T47D (cell line): Measurements from ENCODE around the gene PCDHGA2.
A peak's percentile ranks its signal among the peaks of the same experiment; 100 is the strongest.
"Not testable (repeated sequence)": the region's sequence is repeated elsewhere in the genome, so short reads cannot be mapped to it uniquely, and the experiment has no call there.

Source experiments
- DNase-seq, 2 experiments: peaks; one replicate each; pipeline versions ENCODE4 v3.0.0 to v3.0.0-alpha.2; 2011 to 2012; ENCODE audit warnings: low read depth in 1 of 2, low spot score in 1 of 2
- JUND ChIP-seq: IDR thresholded peaks from 2 replicates; pipeline ENCODE4 v1.6.1; 2012; ENCODE audit warnings: low read depth
- in situ Hi-C: cut with HindIII; loops from 2 replicates; pipeline ENCODE4 v1.10.0; 2016; ENCODE audit warnings: low sequenced_read_pairs, low pct_unique_long_range_greater_than_20kb

The PCDHGA2 gene

DNA sequence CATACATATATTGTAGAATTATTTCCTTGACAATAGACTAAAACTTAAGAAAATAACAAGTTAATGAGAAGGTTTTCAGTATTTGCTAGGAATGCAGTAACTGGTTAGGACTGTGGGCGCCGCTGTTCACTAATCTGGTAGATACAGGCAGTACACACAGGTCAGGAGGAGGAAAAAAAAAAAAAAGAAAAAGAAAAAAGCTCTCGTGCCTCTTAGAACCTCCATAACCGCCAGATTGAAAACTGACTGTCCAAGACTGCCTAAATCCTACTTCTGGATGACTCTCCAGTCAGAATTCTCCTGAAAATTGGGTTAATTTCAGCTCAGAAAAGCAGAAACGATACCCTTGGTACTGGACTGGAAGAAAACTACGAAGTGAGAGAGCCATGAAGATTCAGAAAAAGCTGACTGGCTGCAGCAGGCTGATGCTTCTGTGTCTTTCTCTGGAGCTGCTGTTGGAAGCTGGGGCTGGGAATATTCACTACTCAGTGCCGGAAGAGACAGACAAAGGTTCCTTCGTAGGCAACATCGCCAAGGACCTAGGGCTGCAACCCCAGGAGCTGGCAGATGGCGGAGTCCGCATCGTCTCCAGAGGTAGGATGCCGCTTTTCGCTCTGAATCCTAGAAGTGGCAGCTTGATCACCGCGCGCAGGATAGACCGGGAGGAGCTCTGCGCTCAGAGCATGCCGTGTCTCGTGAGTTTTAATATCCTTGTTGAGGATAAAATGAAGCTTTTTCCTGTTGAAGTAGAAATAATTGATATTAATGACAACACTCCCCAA lies 8.1 kb upstream of the PCDHGA2 start, which contains the start of gene PCDHGA1:
TSS of gene PCDHGA1 (plus strand) at position 216 of the 782 bp plus-strand sequence.
- in situ Hi-C loops: no loop called here

DNA sequence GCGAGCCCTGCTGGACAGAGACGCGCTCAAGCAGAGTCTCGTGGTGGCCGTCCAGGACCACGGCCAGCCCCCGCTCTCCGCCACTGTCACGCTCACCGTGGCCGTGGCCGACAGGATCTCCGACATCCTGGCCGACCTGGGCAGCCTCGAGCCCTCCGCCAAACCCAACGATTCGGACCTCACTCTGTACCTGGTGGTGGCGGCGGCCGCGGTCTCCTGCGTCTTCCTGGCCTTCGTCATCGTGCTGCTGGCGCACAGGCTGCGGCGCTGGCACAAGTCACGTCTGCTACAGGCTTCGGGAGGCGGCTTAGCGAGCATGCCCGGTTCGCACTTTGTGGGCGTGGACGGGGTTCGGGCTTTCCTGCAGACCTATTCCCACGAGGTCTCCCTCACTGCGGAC lies 6.0 kb upstream of the PCDHGA2 start:
- in situ Hi-C loops, DNase-seq: not testable (repeated sequence)

More for the DNA sequence above, 8.1 kb upstream of the PCDHGA2 start, which contains the start of gene PCDHGA1:
- no peak for TF ChIP-seq JUND
- DNase-seq: peak; percentile 79 to 81

DNA sequence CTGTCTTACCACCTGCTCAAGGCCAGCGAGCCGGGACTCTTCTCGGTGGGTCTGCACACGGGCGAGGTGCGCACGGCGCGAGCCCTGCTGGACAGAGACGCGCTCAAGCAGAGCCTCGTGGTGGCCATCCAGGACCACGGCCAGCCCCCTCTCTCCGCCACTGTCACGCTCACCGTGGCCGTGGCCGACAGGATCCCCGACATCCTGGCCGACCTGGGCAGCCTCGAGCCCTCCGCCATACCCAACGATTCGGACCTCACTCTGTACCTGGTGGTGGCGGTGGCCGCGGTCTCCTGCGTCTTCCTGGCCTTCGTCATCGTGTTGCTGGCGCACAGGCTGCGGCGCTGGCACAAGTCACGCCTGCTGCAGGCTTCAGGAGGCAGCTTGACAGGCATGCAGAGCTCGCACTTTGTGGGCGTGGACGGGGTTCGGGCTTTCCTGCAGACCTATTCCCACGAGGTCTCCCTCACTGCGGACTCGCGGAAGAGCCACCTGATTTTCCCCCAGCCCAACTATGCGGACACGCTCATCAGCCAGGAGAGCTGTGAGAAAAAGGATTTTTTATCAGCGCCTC lies 2.3 kb downstream of the PCDHGA2 start:
- in situ Hi-C loops, DNase-seq: not testable (repeated sequence)

DNA sequence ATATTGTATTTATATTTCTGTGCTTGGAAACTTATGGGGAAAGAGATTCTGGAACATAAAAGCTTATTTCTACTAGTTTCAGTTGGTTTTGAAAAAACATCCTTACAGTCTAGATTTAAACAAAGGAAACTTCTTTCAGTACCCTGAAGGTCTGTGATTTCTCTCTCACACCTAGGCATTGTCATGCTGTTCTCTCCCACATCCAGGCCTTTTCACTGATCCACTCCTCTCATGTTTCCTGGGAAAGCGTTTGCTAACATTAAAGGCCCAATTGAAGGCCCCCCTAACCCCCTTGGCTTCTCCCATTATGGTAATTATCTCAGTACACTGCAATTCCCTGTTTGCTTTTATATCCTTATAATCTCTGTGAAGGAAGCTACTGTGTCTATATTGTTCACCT lies 4.2 kb downstream of the PCDHGA2 start:
- no peak for TF ChIP-seq JUND
- no peak for DNase-seq
- in situ Hi-C loops: no loop called here

DNA sequence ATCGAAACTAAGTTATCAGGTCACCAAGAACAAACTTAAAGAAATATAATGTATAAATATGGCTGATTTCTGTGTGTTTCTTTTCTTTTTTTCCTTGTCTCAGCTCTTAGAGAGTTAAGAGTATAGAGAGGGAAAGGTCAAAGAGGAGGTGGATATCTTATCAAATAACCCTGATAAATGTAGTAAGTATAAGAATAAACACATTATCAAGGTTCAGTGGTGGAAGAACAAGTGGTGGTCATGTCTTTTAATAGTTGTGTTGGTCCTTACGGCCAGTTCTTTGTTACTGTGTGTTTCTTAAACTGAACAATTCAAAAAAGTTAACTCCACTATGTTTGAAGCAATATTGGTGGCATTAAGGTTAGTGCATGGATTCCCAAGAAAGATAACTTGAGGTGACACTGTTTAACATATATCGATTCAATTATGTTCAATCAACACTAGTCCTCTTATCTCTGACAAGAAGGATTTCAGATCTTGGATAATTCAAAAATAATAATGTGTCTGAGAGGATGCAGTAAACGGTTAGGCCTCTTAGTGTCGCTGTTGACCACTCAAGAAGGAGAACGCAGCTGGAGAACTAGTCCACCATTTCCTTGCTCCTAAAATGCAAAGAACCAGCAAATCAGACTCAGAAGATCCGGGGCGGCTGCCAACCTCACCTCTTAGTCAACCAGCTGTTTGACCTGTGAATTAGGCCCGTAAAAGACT lies 4.8 kb downstream of the PCDHGA2 start, which contains the start of gene PCDHGA3:
TSS of gene PCDHGA3 (plus strand) at position 588 of the 711 bp plus-strand sequence. CDS start 205 bp downstream, outside the sequence.
- peak in 1 of 2 experiments; percentile 62 for DNase-seq
- in situ Hi-C loops: no loop called here
- no peak for TF ChIP-seq JUND

DNA sequence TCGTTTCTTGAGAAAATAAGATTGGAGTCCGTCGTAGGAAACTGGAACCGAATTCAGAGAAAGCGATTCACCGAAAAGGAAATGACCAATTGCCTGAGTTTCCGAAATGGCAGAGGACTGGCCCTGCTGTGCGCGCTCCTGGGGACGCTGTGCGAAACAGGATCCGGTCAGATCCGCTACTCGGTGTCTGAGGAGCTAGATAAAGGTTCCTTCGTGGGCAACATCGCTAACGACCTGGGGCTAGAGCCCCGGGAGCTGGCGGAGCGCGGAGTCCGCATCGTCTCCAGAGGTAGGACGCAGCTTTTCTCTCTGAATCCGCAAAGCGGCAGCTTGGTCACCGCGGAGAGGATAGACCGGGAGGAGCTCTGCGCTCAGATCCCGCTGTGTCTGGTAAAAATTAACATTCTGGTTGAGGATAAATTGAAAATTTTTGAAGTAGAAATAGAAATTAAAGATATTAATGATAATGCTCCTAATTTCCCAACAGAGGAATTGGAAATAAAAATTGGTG lies 5.4 kb downstream of the PCDHGA2 start:
- DNase-seq: no peak
- in situ Hi-C loops: no loop called here
- TF ChIP-seq JUND: no peak

DNA sequence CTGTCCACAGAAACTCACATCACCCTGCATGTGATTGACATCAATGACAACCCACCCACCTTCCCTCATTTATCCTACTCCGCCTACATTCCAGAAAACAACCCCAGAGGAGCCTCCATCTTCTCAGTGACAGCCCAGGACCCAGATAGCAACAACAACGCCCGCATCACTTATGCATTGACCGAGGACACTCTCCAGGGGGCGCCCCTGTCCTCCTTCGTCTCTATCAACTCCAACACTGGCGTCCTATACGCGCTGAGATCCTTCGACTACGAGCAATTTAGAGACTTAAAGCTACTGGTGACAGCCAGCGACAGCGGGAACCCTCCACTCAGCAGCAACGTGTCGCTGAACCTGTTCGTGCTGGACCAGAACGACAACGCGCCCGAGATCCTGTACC lies 6.8 kb downstream of the PCDHGA2 start:
- no peak for DNase-seq
- no peak for TF ChIP-seq JUND
- in situ Hi-C loops: no loop called here

DNA sequence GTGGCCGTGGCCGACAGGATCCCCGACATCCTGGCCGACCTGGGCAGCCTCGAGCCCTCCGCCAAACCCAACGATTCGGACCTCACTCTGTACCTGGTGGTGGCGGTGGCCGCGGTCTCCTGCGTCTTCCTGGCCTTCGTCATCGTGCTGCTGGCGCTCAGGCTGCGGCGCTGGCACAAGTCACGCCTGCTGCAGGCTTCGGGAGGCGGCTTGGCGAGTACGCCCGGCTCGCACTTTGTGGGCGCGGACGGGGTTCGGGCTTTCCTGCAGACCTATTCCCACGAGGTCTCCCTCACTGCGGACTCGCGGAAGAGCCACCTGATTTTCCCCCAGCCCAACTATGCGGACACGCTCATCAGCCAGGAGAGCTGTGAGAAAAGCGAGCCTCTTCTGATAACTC lies 7.5 kb downstream of the PCDHGA2 start:
- in situ Hi-C loops, DNase-seq: not testable (repeated sequence)

DNA sequence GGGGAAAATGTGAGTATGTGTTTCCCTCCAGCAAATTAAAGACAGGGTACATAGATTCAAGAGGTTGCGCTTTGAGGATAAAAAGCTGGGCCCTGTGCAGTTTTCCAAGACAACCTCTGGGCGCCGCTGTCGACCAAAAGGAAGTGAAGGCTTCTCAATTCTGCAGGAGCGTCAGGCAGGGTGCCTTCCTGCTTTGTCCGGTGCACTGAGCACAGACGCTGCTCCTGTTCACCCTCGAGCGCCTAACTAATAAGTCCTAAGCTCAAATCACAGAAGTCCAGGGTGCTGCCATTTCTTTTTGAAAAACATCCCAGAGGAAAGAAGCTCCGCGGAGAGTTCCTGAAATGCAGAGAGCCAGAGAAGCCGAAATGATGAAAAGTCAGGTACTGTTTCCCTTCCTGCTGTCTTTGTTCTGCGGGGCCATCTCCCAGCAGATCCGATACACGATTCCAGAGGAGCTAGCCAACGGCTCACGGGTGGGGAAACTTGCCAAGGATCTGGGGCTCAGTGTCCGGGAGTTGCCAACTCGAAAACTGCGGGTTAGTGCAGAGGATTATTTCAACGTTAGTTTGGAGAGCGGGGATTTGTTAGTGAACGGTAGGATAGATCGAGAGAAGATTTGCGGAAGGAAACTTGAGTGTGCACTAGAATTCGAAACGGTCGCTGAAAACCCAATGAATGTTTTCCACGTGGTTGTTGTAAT lies 11.5 kb downstream of the PCDHGA2 start, which contains the start of gene PCDHGB1:
TSS of gene PCDHGB1 (plus strand) at position 183 of the 703 bp plus-strand sequence. CDS start at position 345, 162 bp downstream.
- in situ Hi-C loops: no loop called here
- peak; percentile 95 to 96 for DNase-seq
- no peak for TF ChIP-seq JUND

DNA sequence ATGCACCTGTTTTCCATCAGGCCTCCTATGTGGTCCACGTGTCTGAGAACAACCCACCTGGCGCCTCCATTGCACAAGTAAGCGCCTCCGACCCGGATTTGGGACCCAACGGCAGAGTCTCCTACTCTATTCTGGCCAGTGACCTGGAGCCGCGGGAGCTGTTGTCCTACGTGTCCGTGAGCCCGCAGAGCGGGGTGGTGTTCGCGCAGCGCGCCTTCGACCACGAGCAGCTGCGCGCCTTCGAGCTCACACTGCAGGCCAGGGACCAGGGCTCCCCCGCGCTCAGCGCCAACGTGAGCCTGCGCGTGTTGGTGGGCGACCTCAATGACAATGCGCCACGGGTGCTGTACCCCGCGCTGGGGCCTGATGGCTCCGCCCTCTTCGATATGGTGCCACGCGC lies 13.0 kb downstream of the PCDHGA2 start:
- in situ Hi-C loops: no loop called here

DNA sequence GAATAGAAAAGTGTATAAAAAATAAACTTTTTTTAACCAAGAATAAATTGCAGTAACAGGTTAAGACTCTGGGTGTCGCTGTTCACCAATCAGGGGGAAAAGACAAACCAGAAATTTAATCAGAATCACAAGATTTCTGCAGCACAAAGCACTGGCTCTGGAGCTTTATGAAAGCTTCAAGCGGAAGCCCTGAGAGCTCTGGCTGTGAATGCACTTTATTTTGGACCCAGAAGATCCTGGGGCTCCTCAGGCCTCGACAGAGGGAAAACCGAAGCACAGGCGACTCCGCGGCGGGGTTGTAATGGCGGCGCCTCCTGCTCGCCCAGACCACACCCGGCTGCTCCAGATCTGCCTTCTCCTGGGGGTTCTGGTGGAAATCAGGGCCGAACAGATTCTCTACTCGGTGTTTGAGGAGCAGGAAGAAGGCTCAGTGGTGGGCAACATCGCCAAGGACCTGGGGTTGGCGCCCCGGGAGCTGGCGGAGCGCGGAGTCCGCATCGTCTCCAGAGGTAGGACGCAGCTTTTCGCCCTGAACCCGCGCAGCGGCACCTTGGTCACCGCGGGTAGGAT lies 16.4 kb downstream of the PCDHGA2 start, which contains the start of gene PCDHGA4:
TSS of gene PCDHGA4 (plus strand) at position 122 of the 570 bp plus-strand sequence. CDS start at position 209, 87 bp downstream.
- DNase-seq: no peak
- TF ChIP-seq JUND: no peak
- in situ Hi-C loops: no loop called here

More for the DNA sequence above, 13.0 kb downstream of the PCDHGA2 start:
- no peak for TF ChIP-seq JUND
- no peak for DNase-seq

DNA sequence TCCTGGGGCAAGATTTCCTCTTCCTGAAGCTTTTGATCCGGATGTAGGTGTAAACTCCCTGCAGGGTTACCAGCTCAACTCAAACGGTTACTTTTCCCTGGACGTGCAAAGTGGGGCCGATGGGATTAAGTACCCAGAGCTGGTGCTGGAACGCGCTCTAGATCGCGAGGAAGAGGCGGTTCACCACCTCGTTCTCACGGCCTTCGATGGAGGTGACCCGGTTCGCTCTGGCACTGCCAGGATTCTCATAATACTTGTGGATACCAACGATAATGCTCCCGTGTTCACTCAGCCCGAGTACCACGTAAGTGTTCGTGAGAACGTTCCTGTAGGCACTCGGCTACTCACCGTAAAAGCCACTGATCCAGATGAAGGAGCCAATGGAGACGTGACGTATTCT lies 17.1 kb downstream of the PCDHGA2 start:
- TF ChIP-seq JUND: no peak
- in situ Hi-C loops: no loop called here
- no peak for DNase-seq
